NCI-H748 (cell line): ENCODE data around the gene SUGCT.
"Not testable (repeated sequence)": the region's sequence is repeated elsewhere in the genome, so short reads cannot be mapped to it uniquely, and the experiment has no call there.

Experiments used
- DNase-seq: peaks from one replicate; lab custom pipeline; 2025; ENCODE audit not compliant: unreplicated experiment; lab: John Stamatoyannopoulos, UW

Gene SUGCT

DNA sequence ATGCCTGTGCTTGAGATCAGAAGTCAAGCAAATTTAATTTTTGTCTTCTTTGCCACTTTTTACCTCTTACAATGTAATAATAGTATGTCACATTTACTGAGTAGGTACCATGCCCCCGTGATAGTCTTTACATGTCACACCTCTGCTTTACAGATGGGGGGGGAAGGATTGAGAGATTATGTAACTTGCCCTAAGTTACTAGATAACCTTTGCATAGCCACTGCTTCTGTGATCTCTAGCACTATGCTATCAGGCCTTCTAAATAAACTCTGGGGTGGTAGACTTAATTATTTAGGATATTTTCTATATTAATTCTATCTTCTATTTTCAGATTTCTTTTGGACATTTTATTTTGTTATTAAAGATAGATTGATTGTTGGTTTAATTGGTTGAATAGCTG lies 514.4 kb downstream of the SUGCT start:
- DNase-seq: no peak

GRCh38 chr7:40650903-40651302 lies 516.1 kb downstream of the SUGCT start:
- DNase-seq: not testable (repeated sequence)

- no peak for DNase-seq
Measured at GRCh38 chr7:40654171-40654570, 519.4 kb downstream of the SUGCT start.

DNA sequence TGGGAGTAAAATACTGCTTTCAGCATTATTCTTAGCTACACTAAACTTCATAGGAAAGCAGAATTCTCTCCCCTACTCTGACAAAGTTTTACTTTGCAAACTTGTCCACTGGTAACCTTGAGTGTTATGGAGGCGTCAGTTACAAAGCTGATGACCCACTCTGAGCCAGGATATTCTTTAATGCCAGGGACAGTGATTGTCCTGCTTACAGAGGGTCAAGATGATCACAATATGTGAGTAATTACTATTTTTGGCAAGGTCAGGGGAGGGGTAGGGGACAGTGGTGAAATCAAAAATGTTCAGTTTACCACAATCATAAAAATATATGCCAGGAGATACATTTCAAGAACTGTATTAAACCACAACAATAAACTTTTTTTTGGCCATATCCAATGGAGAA lies 520.6 kb downstream of the SUGCT start:
- no peak for DNase-seq

DNA sequence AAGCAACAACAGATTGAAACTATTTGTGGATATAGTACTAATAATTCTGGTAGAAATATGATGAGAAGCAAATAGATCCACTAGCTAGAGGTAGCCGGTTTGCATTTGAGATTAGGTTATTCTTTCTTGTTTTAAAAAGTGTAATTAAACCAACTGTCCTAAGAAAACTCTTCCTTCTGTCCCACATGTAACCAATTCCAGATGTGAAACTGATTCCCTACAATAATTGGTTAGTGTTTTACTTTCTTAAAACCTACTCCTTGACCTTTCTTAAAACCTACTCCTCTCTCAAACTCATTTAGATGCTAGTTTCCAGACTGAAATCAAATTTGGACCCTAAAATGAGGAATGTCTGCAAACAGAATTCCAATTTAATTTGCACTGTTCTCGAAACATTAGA lies 521.5 kb downstream of the SUGCT start:
- no peak for DNase-seq

DNA sequence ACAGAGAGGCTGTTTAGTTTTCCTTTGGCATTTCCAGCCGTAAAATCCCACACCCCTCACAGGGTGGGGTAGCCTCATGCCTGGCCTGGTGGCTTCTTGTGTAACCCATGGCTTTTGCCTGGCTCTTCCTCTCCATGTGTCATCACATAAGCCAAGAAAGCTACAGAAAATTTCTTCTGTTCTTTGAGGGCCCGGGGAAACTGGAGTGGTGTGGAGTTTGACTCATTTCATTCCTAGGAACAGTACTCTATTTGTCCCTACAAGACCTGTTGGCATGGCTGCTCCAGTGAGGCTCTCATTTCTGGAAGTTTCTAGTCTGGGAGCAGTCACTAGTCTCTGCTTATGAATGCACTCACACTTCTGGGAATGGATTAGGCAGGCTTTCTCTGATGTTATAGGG lies 523.9 kb downstream of the SUGCT start:
- DNase-seq: no peak

GRCh38 chr7:40659231-40659630 lies 524.4 kb downstream of the SUGCT start:
- DNase-seq: no peak

DNA sequence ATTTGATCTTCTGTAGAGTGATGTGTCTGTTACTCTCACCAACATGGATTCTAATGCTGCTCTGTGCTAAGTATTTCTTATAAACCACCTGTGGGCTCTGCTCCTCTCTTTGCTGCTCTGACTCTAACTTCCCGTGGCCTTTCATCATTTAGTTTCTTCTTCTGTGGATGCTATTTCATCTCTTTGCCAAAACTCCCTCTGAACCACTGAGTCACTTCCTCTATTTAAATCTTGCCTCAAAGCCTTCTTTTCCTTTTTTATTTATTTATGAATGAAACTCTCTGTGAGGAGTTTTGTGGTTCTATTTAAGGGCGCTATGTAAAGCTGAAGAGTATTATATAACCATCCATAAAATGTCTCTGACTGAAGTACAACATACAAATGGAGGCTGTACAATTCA lies 538.5 kb downstream of the SUGCT start:
- no peak for DNase-seq

GRCh38 chr7:40674316-40674715 lies 539.5 kb downstream of the SUGCT start:
- no peak for DNase-seq

GRCh38 chr7:40675741-40676140 lies 540.9 kb downstream of the SUGCT start:
- DNase-seq: no peak

DNA sequence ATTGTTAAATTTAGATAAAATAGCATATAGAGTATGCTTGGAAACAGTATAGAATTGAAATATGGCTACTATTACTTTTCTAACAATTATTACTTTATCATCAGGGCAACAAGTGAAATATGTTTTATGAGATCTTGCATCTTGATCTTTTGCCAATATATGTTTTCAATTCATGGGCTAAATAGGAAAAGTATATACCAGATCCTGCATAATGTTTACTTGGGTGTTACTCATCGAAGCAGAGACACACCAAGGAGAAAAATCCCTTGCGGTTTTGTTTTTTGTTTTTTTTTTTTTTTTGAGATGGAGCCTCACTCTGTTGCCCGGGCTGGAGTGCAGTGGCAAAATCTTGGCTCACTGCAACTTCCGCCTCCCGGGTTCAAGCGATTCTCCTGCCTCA lies 541.4 kb downstream of the SUGCT start:
- DNase-seq: no peak

GRCh38 chr7:40680657-40681056 lies 545.9 kb downstream of the SUGCT start:
- DNase-seq: no peak

DNA sequence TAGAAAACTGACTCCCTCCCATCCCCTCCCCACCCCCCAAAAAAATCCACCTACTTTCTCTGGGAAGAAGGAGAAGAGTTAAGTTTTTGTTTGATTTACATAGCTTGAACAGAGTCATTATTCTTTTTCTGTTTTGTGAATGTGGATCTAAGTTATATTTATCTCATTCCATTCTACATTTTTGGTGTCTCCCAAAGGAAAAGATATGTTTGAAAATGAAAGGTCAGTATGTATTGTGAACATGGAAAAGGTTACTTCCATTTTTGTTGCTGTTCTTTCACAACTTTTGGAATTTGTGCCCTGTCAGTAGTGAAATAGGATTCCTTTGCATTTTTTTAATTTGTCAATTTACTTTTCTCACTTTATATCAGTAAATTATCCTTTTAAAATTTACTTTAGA lies 547.9 kb downstream of the SUGCT start:
- DNase-seq: no peak

- DNase-seq: no peak
Measured at GRCh38 chr7:40694026-40694809, 559.4 kb downstream of the SUGCT start.

DNA sequence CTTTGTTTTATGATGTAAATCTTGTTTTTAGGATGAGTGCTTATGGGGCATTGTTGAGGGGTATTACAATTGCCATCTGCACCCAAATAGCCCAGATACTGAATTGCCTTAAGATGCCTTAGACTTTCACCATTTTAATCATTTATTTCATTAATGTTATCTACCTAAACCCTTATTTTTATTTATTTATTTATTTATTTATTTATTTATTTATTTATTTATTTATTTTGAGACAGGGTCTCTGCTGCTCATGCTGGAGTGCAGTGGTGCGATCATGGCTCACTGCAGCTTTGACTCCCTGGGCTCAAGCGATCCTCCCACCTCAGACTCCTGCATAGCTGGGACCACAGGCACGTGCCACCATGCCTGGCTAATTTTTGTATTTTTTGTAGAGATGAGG lies 560.2 kb downstream of the SUGCT start:
- DNase-seq: no peak

DNA sequence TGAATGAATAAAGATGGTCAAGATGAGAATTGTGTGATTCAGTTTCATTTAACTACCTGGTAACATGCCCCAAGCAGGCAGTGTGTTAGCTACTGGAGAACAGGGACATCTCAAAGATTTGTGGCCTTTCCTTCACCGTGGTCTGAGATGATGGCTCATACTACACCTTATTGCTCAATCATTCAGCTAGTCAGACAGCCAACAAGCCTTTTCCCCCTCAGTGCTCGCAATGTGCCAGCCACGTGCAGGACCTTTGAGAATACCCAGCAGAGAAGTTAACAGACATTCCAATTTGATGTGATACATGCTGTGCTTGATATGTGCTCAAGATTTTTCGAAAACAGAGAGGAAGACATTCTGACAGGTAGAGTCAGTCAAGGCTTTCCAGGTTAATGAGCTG lies 562.8 kb downstream of the SUGCT start:
- DNase-seq: no peak

- DNase-seq: no peak
Measured at GRCh38 chr7:40698214-40698920, 563.6 kb downstream of the SUGCT start.

DNA sequence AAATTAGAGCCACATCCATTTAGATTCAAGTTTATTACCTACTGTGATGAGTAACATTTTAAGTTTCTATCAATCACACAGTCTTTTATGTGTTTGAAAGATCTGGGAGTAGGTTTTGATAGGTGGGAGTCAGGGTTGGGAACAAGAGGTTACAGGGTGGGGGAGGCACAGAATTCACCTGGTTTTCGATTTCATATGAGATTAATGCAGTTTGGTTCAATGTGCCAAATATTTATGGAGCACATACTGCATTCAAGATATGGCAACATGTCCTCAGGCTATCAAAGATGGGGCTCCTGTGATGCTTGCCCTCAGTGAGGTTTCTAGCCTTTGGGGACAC lies 564.1 kb downstream of the SUGCT start:
- DNase-seq: no peak

GRCh38 chr7:40700653-40701421 lies 566.0 kb downstream of the SUGCT start:
- no peak for DNase-seq

DNA sequence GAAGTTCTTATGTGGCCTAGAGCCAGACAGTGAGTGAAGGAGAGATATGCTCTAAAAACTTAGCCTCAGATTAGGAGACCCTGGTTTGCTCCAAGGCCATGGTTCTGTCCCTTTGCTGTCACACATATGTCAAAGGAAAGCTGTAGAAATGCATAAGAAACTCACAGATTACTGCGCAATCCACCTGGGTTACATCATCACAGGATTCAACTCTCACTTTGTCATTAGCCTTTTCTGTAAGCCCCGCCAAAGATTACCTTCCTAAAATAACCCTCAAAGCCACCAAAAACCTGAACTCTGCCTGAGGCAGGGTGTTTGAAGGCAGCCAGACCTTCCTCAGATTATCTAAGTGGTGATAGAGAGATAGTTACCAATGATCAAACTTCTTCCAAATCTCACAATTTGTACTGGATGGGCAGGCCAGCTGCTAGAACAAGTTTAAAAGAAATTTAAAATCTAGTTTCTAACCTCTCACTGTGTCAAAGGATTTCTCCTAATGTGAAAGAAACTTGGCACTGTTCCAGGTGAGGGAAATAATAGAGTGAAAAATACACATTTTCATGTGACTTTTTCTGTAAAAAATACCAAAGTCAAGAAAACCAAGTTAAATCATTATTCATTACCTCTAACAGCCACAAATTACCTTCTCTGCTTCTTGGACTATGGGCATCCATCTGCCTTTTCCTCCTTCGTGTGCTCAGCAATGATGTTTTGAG lies 567.2 kb downstream of the SUGCT start:
- no peak for DNase-seq

GRCh38 chr7:40704172-40704571 lies 569.4 kb downstream of the SUGCT start:
- no peak for DNase-seq
